HG03159 (cell line): ENCODE measurements around the gene GRAMD1B.
A peak's percentile ranks its signal among the peaks of the same experiment; 100 is the strongest.

Experiments used
- ATAC-seq: cut with Tn5 transposase; IDR thresholded peaks from one replicate; pipeline ENCODE4 v1.9.1; 2021; ENCODE audit warnings: mild to moderate bottlenecking, moderate library complexity; ENCODE audit not compliant: unreplicated experiment

GRAMD1B gene

DNA sequence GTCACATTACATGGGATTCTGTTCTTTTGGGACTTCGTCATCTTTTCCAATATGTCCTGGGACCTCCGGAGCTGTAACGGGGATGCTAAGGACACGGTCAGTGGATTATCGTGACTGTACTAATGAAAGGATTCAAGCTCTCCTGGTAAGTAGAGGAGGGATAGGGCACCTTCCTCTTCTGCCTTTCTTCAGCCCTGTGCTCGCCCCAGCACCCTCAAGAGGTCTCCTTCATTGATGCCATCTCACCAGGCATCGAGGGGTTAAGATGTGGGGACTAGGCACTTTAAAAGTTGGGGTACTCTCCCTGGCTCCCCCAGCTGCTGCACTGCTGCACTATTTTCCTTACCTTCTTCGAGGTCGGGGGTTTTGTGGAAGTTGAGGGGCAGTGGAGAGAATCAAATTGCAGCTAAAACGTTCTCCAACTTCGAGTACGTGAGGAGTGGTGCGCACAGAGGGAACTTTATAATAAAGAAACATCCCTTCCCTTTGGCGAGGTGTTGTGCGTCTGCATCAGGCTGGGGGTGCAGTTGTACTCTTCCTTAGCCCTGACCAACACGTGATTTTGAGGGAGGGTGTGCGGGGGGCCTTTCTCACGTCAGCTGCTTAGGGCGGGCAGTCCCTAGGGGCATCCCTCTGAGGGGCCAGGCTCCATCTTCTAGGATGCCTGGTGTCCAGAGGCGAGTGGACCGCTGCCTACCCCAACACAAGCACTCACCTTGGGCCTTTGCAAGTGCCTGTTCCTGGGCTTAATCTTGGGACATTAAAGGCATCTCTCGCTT lies 96.1 kb downstream of the GRAMD1B start:
- ATAC-seq: no peak

DNA sequence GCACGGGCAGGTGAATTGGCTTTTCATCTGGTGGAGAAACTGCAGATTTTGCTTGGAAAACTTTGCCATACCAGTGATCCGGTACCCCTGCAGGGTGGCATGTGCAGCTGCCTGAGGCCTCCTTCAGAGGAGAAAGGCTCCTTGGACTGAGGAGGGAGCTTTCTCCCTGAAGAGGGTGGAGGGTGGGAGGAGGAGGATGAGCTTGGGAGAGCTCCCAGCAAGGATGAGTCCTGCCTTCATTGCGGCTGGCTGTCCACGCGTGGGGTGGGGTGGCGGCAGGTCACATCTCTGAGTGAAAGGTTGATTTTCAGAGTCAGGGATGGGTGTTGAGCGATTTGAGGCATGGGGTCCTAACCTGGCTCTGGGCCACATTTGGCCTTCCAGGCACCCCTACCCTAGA lies 96.8 kb downstream of the GRAMD1B start:
- no peak for ATAC-seq

- no peak for ATAC-seq
Observed at GRCh38 chr11:123527526-123527925, 97.5 kb downstream of the GRAMD1B start.

- no peak for ATAC-seq
Observed at GRCh38 chr11:123527947-123528346, 97.9 kb downstream of the GRAMD1B start.

GRCh38 chr11:123531325-123531724 lies 101.3 kb downstream of the GRAMD1B start:
- no peak for ATAC-seq

- no peak for ATAC-seq
Observed at GRCh38 chr11:123532131-123532530, 102.1 kb downstream of the GRAMD1B start.

- no peak for ATAC-seq
Observed at GRCh38 chr11:123535401-123535800, 105.3 kb downstream of the GRAMD1B start.

DNA sequence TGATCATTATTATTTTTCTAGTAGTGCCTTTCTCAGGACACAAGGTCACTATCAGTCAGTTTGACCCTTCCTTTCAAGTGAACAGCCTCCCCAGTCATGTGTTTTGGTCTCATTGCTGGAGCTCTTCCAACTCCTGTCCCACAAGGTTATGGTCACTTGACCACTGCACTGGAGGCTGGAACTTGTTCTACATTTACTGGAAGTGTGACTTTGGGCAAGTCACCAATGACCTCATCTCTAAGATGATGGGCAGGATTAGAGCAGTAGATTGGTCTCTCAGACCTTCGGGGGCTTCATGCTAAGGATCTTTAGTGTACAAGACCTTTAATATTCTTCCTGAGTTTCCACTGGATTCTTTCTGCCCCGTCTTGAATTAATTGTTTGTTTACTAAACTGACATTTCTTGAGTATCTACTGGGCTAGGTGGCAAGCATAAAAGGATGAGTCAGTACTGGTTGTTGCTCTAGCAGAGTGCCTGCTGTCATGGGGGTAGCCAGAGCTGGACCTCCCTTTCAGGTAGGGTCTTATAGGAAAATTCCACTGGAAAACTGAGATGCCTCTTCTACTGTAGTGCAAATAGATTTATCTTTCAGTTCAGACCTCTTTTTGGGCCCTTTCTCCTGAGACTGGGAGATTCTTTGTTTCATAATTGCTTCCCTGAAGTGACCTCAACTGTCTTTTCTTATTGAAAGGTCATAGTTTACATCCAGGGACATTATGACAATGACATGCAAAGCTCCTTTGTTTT lies 106.8 kb downstream of the GRAMD1B start:
- no peak for ATAC-seq

- ATAC-seq: no peak
Observed at GRCh38 chr11:123537726-123538125, 107.7 kb downstream of the GRAMD1B start.

GRCh38 chr11:123543797-123544196 lies 113.7 kb downstream of the GRAMD1B start:
- ATAC-seq: no peak

DNA sequence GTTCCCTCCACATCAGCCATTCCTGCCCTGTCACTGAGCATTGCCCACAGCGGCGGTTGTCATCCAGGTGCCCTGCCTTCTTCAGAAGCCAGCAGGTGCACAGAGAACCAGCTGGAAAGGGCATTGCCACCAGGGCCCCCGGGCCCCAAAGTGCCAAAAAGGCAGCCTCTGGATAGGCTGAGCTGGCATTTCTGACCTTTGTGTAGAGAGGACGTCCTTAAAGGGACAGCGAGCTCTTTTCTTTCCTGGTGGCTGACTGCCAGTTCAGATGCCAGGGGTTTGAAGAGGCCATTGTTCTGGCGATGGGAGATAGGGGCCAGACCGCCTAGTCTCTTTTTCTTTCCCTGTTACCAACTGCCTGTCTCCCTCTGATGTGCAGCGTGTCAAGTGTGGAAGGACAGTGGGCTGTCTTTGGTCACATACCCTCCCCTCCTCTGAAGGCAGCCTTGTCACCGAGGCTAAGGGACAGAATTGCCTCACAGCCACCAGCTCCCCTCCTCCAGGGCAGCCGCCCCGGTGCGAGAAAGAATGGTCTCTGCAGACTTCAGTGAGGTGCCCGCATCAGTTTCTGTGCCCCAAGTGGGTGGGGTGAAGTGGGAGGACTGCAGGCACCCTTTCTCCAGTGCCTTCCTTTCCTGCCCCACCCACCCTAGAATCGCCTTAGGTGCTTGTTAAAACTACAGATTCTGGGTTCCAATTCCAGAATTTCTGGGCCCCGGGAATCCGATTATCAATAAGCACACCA lies 114.7 kb downstream of the GRAMD1B start:
- no peak for ATAC-seq

DNA sequence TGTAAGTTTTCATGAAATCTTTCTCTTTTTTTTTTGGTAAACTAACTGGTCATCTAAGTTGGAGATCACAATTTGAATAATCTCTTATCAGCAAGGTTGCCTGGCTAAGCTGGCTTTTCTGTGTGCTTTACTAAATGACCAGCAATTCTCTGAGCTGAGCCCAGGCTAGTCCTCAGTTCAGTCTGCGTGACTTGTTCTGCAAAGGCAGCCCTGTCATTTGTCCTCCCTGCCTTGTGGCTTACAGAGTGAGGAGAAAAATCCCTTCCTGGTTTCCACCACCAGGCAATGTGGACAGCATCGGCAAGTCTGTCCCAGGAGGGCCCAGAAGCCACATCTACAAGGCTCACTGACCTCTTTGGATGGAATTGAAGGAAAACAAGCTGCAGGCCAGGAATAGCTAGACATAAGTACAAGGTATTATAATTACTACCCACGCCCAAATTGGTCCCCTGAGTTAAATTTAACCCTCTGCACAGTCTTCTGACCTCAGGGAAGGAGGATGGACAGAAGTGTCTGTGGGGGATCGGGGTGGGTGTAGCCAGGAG lies 115.7 kb downstream of the GRAMD1B start:
- no peak for ATAC-seq

- ATAC-seq: no peak
Observed at GRCh38 chr11:123546515-123546914, 116.4 kb downstream of the GRAMD1B start.

- peak; percentile 86 for ATAC-seq
Observed at GRCh38 chr11:123547180-123547579, 117.1 kb downstream of the GRAMD1B start.

DNA sequence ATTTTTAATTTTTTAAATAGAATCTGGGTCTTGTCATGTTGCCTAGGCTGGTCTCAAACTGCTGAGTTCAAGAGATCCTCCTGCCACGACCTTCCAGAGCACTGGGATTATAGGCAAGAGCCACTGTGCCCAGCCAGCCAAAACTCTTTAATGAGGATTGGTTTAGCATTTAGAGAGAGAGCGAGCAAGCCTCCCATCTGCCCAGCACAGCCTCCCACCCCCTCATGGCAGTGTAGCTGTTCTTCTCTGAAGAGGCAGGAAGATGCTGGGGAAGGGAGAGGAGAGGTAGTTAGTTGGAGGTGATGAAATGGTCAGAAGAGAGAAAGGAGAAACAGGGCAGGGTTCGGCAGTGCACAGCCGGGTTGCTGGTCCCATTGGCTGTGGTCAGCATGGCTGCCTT lies 118.7 kb downstream of the GRAMD1B start:
- ATAC-seq: no peak

DNA sequence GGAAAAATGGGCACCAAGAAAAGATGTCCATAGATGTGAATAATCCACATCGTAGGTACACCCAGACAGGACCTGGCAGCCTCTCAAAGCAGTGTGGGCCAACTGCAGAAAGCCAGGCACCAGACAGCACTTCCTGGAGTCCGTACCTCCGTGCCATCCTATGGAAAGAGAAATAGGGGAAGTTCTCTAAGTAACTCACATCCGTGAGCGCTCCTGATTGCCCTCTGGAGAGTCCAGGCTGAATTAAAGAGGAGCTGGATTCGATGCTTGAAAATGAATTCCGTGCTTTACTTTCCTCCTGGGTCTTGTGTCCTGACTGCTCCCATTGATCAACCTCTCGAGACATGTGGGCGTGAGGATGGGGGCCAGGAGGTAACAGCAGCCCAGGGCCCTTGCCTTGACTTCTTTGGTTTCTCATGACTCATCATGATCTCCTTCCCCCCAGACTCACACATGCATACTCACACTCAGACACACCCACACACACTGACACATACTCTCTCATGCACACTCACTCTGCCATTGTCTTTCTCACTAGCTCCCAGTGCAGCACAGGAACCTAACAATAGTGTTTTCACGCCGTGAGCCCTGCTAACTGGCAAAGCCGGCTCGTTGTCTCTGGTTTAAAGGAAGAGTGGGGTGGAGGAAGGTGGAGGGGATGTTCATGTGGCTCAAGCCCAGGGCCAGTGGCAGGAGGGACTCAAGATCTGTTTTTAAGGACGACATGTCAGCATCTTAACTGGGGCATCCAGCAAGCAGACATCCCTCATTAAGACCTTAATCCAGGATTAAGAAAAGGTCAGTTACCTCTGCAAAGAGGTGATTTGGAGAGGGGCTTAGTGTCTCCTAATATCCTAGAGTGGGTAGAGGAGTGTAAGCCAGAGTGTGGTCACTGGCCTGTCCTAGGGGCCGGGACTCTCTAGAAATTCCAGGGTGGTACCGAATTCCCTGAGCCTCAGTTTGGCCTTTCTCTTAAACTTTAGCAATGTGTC lies 120.2 kb downstream of the GRAMD1B start:
- no peak for ATAC-seq

- no peak for ATAC-seq
Observed at GRCh38 chr11:123551079-123551478, 121.0 kb downstream of the GRAMD1B start.

DNA sequence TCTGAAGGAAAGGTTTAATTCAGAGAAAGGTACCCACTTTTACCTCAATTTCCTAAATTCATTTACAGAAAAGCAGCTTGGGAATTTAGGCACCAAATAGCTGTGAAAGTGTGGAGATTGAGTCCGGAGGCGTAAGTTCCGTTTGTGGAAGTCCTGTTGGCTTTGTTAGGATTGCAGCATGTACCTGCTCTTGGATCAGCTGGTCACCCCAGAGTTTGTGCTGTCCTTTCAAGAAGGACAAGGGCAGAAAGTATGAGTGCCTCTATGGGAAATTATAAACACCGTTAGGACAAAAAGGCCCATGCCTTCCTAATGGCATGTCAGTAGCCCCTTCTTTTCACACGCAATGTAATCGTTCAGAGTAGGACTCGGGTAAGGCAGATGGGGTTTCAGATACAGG lies 126.6 kb downstream of the GRAMD1B start:
- ATAC-seq: no peak

GRCh38 chr11:123558536-123559315 lies 128.7 kb downstream of the GRAMD1B start:
- no peak for ATAC-seq
